LNCAP (cell line): ENCODE results near the gene KLHDC3.

Experiments
- TF ChIP-seq, protein P1 (sequence below): fragments of 450-650 bp; IDR thresholded peaks from 2 replicates; pipeline ENCODE4 v1.5.1; 2017; ENCODE audit warnings: mild to moderate bottlenecking

The KLHDC3 gene

GRCh38 chr6:43013843-43014433, at the start of gene KLHDC3, which contains the start of gene MEA1:
TSS of gene KLHDC3 (plus strand) at chr6:43014249. CDS start at chr6:43017193, 2,944 bp downstream.
TSS of gene MEA1 (minus strand) at chr6:43013946. CDS start at chr6:43013813, 133 bp downstream.
- TF ChIP-seq, protein P1, sequence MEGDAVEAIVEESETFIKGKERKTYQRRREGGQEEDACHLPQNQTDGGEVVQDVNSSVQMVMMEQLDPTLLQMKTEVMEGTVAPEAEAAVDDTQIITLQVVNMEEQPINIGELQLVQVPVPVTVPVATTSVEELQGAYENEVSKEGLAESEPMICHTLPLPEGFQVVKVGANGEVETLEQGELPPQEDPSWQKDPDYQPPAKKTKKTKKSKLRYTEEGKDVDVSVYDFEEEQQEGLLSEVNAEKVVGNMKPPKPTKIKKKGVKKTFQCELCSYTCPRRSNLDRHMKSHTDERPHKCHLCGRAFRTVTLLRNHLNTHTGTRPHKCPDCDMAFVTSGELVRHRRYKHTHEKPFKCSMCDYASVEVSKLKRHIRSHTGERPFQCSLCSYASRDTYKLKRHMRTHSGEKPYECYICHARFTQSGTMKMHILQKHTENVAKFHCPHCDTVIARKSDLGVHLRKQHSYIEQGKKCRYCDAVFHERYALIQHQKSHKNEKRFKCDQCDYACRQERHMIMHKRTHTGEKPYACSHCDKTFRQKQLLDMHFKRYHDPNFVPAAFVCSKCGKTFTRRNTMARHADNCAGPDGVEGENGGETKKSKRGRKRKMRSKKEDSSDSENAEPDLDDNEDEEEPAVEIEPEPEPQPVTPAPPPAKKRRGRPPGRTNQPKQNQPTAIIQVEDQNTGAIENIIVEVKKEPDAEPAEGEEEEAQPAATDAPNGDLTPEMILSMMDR: no peak

GRCh38 chr6:42966571-42966970, 47.5 kb upstream of the KLHDC3 start:
- TF ChIP-seq, protein P1: no peak

DNA sequence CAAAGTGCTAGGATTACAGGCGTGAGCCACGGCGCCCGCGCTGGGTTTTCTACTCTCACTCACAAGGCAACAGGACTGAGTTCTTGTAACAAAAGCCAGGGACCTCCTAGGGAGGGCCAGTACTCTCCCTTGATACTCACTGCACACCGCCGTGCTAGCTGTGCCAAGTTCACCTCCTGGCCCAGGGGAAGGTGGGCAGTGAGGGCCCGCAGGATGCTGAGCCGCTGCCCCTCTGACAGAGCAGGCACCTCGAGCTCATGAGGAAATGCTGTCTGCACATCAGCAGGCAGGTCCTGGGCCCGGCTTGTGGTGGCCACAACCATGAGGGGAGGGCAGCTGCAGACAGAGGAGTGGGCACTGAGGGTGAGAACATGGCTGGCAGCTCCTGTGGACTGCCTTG, 46.8 kb upstream of the KLHDC3 start:
- TF ChIP-seq, protein P1: no peak

DNA sequence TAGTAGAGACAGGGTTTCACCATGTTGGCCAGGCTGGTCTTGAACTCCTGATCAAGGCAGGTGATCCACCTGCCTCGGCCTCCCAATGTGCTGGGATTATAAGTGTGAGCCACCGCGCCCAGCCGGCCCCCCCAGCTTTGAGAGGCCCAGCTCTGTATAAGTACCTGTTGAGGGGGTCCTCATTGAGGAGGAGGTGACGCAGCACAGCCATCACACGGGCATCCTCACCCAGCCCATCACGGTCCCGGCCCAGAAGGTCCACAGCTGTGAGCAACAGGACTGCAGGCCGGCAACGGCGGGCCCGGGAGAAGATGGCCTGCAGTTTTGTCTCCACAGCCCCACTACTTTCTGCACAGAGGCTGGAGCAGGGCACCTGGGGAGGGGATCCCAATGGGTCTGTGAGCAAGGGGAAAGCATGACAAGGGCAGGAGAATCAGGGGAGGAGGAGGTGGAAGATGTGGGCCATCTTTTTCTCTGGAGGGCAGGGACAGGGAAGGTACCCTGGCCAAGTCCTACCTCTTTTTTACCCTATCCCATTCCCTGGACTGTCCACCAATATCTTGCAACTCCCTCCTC, 45.8 kb upstream of the KLHDC3 start:
- TF ChIP-seq, protein P1: no peak

DNA sequence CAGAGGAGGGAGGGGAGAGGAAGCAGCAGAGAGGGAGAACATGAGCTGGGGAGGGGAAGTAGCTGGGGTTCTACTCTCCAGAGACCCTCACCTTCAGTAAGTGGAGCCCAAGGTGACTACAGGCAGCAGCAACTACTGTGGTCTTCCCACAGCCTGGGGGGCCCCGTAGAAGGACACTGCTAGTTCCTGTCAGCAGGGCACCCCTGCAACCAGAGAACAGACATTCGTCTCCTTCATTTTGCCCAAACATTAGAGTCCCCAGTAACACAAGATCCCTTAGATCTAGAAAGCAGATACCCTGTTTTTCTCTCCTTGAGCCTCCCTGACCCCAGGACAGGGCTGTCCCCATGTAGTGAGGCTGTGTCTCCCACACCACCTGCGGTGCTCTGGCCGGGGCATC, 45.3 kb upstream of the KLHDC3 start:
- TF ChIP-seq, protein P1: no peak

- TF ChIP-seq, protein P1: no peak
Observed at GRCh38 chr6:42969431-42969830, 44.6 kb upstream of the KLHDC3 start.

DNA sequence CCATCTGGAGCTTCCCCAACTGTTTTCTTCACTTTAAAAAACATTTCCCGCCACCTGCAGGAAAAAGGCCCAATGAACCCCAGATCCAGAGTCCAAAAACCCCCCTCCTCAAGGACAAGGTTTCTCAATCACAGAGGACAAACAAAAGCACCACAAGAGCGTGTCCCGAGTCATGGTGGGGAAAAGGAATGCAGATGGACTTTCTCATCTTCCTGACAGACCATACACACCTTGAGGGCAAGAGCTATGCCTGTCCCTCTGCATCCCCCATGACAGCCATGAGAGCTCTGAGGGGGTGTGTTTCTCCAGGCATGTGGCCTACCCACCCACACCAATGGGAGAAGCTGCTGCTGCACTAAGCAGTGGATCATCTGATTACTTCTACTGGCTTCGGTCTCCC, 44.1 kb upstream of the KLHDC3 start:
- TF ChIP-seq, protein P1: no peak
